ENCODE results near the gene AHNAK.
"Not testable (repeated sequence)": the region's sequence is repeated elsewhere in the genome, so short reads cannot be mapped to it uniquely, and the experiment has no call there.

AHNAK gene

DNA sequence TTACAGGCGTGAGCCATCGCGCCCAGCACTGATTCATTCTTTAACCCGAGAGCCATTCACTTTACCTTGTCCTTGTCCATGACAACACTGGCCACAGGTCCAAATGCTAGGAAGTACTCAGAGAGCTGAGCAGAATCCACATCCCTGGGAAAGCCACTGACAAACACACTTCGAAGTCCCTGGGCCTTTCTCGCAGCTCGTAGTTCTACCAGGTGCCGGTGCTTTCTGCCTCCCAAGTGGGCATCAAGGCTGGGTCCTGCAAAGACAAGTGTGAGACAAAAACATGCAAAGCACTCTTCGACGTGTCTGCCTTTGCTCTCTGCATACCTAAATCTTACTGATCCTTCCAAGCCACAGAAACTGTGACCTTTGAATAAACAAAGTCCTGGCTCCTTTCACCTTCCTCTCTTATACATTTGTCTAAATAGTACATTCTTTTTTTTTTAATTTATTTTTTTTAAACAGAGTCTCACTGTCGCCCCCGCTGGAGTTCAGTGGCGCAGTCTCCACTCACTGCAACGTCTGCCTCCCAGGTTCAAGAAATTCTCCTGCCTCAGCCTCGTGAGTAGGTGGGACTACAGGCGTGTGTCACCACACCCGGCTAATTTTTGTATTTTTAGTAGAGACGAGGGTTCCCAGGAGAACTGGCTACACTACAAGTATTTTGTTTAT lies 42.5 kb upstream of the AHNAK start:
- Histone ChIP-seq H3K79me2 (ENCODE audit: insufficient read depth, low read length) (peaks cover 14% of the 10 kb centered on the region), H3K9me2 (ENCODE audit: low read depth, low read length) (no peaks in the 10 kb centered on the region), H2AFZ (ENCODE audit: low read length) (no peak overlapping the region), H3K27ac (ENCODE audit: low read depth, low read length, poor library complexity, severe bottlenecking) (no peak overlapping the region), H4K20me1 (ENCODE audit: insufficient read depth, low read length) (no peaks in the 10 kb centered on the region), H3K4me1 (ENCODE audit: insufficient read depth, low read length, severe bottlenecking) (peaks cover 33% of the 10 kb centered on the region), H3K27me3 (ENCODE audit: insufficient read depth, low read length) (no peaks in the 10 kb centered on the region), H3F3A (ENCODE audit: insufficient read depth, low read length) (no peaks in the 10 kb centered on the region), H3K9ac (ENCODE audit: low read length) (peak overlapping the region; percentile 24; the same call in 1 of the 2 replicates), H3K4me3 (ENCODE audit: low read depth, low read length, poor library complexity, severe bottlenecking) (peak overlapping the region; percentile 79), H3K36me3 (ENCODE audit: insufficient read depth, low read length) (peaks cover 59% of the 10 kb centered on the region), H3K9me3 (ENCODE audit: low read length) (no peaks in the 10 kb centered on the region), H3K4me2 (ENCODE audit: low read length) (peak overlapping the region; percentile 74; the same call in 1 of the 2 replicates)
- no peak for TF ChIP-seq EZH2 (IDR thresholded peaks at IDR 0.05; ENCODE audit: borderline replicate concordance, low read length)
- TF ChIP-seq, protein P1, sequence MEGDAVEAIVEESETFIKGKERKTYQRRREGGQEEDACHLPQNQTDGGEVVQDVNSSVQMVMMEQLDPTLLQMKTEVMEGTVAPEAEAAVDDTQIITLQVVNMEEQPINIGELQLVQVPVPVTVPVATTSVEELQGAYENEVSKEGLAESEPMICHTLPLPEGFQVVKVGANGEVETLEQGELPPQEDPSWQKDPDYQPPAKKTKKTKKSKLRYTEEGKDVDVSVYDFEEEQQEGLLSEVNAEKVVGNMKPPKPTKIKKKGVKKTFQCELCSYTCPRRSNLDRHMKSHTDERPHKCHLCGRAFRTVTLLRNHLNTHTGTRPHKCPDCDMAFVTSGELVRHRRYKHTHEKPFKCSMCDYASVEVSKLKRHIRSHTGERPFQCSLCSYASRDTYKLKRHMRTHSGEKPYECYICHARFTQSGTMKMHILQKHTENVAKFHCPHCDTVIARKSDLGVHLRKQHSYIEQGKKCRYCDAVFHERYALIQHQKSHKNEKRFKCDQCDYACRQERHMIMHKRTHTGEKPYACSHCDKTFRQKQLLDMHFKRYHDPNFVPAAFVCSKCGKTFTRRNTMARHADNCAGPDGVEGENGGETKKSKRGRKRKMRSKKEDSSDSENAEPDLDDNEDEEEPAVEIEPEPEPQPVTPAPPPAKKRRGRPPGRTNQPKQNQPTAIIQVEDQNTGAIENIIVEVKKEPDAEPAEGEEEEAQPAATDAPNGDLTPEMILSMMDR (IDR thresholded peaks at IDR 0.05; ENCODE audit: low read length), result 0 out of 2 replicates have a peak, but pooled peaks have one; percentile 10

DNA sequence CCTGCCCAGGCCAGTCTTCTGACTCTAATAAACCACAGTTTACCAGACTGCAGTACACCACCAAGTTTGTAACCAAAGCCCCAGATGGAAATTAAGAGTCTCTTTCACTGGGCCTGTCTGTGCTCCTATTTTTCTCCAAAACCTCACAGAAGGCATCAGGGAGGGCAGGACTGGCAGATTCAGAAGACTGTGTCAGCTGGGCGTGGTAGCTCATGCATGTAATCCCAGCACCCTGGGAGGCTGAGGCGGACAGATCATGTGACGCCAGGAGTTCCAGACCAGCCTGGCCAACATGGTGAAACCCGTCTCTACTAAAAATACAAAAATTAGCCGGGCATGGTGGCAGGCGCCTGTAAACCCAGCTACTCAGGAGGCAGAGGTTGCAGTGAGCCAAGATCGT lies 38.8 kb upstream of the AHNAK start:
- peaks cover 72% of the 10 kb centered on the region for H3K36me3 ChIP-seq (ENCODE audit: insufficient read depth, low read length)

DNA sequence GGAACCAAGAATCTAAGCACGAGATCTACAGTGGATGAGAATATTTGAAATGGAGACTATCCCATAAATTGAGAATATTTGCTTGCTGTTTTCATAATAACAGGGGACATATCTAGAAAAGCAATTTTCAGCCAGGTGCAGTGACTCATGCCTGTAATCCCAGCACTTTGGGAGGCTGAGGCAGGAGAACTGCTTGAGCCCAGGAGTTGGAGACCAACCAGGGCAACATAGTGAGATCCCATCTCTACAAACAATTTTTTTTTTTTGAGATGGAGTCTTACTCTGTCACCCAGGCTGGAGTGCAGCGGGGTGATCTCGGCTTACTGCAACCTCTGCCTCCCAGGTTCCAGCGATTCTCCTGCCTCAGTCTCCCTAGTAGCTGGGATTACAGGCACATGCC lies 35.1 kb upstream of the AHNAK start:
- not testable (repeated sequence) for H3K27ac ChIP-seq (ENCODE audit: low read depth, low read length, poor library complexity, severe bottlenecking); H4K20me1 ChIP-seq (ENCODE audit: insufficient read depth, low read length); H3K4me3 ChIP-seq (ENCODE audit: low read depth, low read length, poor library complexity, severe bottlenecking); H3K4me1 ChIP-seq (ENCODE audit: insufficient read depth, low read length, severe bottlenecking); H3K9me2 ChIP-seq (ENCODE audit: low read depth, low read length); H3K9ac ChIP-seq (ENCODE audit: low read length); H3K79me2 ChIP-seq (ENCODE audit: insufficient read depth, low read length); H3F3A ChIP-seq (ENCODE audit: insufficient read depth, low read length); H3K9me3 ChIP-seq (ENCODE audit: low read length); H2AFZ ChIP-seq (ENCODE audit: low read length); H3K4me2 ChIP-seq (ENCODE audit: low read length); H3K27me3 ChIP-seq (ENCODE audit: insufficient read depth, low read length)
- H3K36me3 ChIP-seq (ENCODE audit: insufficient read depth, low read length), result peaks cover 79% of the 10 kb centered on the region

More for the DNA sequence above, 38.8 kb upstream of the AHNAK start:
- H3K79me2 ChIP-seq (ENCODE audit: insufficient read depth, low read length); H2AFZ ChIP-seq (ENCODE audit: low read length); H3K9ac ChIP-seq (ENCODE audit: low read length); H3F3A ChIP-seq (ENCODE audit: insufficient read depth, low read length); H3K9me3 ChIP-seq (ENCODE audit: low read length); H3K27ac ChIP-seq (ENCODE audit: low read depth, low read length, poor library complexity, severe bottlenecking); H3K27me3 ChIP-seq (ENCODE audit: insufficient read depth, low read length); H3K4me3 ChIP-seq (ENCODE audit: low read depth, low read length, poor library complexity, severe bottlenecking); H3K9me2 ChIP-seq (ENCODE audit: low read depth, low read length); H4K20me1 ChIP-seq (ENCODE audit: insufficient read depth, low read length); H3K4me2 ChIP-seq (ENCODE audit: low read length): not testable (repeated sequence)
- H3K4me1 ChIP-seq (ENCODE audit: insufficient read depth, low read length, severe bottlenecking), result peaks cover 11% of the 10 kb centered on the region

DNA sequence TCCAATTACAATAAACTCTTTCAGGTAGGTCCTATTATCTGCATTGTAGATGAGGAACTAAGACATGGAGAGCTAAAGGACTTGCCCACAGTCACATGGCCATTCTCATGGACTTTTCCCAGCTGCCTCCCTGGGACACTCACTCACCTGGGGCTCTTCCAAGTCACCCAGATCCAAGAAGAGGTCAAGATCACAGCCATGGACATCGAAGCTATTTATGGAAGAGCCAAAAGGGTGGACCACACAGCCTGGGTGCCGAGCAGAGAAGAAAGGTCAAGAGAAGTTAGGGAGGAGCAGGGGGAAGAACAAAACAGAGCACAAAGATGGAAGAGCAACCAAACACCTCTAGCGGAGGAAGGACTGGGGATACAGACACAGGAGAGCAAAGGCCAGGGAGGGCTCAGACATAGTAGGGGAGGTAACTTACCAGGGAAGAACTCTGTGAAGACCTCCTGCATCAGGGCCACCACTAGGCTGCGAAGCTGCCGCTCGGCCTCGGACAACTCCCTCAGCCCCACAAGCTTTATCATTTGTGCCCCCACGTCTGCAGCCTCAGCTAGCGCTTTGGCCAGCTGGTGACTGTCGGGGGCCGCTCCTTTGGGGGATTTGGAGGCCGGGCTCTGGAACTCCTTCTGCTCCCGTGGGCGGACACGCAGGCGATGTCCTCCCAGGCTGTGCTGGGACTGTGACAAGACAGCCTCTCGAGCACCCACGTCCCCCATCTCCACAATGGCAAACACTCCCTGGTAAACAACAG lies 34.5 kb upstream of the AHNAK start:
- H3K9me3 ChIP-seq (ENCODE audit: low read length), result no peaks in the 10 kb centered on the region
- H3K27me3 ChIP-seq (ENCODE audit: insufficient read depth, low read length), result no peaks in the 10 kb centered on the region
- no peak overlapping the region for H3K27ac ChIP-seq (ENCODE audit: low read depth, low read length, poor library complexity, severe bottlenecking)
- H3K36me3 ChIP-seq (ENCODE audit: insufficient read depth, low read length), result peaks cover 81% of the 10 kb centered on the region
- TF ChIP-seq, protein P1 (IDR thresholded peaks at IDR 0.05; ENCODE audit: low read length), result no peak
- no peak for TF ChIP-seq EZH2 (IDR thresholded peaks at IDR 0.05; ENCODE audit: borderline replicate concordance, low read length)
- H3K4me1 ChIP-seq (ENCODE audit: insufficient read depth, low read length, severe bottlenecking), result no peaks in the 10 kb centered on the region
- no peaks in the 10 kb centered on the region for H3K9me2 ChIP-seq (ENCODE audit: low read depth, low read length)
- H3K4me3 ChIP-seq (ENCODE audit: low read depth, low read length, poor library complexity, severe bottlenecking), result no peak overlapping the region
- H4K20me1 ChIP-seq (ENCODE audit: insufficient read depth, low read length), result no peaks in the 10 kb centered on the region
- no peak overlapping the region for H3K4me2 ChIP-seq (ENCODE audit: low read length)
- H3K79me2 ChIP-seq (ENCODE audit: insufficient read depth, low read length), result no peaks in the 10 kb centered on the region
- H3K9ac ChIP-seq (ENCODE audit: low read length), result no peak overlapping the region
- H2AFZ ChIP-seq (ENCODE audit: low read length), result no peak overlapping the region
- no peaks in the 10 kb centered on the region for H3F3A ChIP-seq (ENCODE audit: insufficient read depth, low read length)
